Kidney glomerular epithelial cell (primary cell): Measurements from ENCODE around the gene WASF2.

Experiments used
- DNase-seq: peaks from one replicate; lab custom pipeline; 2025; lab: John Stamatoyannopoulos, UW

WASF2 gene

DNA sequence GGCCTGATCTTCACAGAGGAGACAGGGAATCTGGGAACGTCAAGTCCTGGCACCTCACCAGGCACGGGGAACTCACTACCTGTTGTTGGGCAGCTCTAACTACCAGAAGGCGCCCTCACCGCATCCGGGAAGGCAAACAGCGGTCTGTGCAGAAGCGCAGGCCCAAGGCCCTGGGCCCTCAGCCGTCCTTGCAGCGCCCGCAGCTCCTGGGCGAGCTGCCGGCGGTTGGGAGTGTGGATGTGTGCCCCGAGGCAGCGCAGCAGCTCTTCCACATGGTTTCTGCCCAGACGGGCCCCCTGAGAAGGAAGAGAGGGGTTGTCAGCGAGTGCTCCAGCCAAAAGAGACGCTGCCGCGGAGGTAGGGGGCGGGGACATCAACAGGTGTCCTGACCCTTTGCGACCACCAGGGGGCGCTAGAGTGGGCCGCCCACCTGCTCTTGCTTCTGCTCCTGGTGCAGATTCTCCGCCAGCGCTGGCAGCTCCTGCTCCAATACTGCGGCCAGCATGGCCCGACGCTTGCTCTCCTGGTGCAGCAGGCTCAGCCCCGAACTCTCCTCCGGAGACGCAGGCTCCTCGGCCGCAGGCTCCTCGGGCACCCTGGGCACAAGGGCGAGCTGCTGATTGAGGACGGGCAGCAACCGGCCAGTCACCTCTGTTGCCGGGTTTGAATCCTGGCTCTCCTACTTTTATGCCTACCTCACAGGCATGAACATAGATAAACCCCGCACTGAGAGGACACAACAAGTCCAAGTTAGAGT is 132.5 kb downstream of the WASF2 start:
- peak; percentile 36 for DNase-seq

DNA sequence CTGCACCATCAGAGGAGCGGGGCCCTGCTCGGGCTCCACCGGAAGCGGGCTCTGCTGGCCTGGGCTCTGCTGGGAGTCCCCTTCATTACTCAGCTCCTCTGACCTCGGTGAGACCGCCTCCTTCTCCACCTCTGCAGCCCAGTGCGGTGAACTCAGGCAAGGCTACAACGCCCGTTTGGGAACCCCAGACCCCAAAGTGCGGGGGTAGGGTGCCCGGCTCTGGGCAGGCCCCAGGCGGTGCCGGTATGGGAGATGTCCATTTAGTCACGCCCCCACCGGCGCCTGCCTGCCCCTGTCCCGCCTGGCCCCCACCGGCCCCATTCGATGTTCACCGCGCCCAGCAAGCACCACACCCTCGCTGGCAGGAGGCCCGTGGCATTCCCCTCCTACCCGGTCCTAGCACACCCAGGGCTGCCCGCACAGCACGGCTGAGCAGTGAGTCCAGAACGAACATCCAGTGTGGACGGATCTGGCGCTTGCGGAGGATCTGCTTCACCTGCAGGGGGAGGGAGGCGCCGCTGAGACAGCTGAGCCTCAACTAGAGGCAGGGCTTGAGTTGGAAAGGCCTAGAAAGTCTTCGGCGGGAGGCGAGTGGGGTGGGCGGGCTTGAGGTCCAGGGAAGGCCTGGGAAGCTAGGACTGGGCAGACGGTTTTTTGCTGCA is 133.2 kb downstream of the WASF2 start:
- no peak for DNase-seq

DNA sequence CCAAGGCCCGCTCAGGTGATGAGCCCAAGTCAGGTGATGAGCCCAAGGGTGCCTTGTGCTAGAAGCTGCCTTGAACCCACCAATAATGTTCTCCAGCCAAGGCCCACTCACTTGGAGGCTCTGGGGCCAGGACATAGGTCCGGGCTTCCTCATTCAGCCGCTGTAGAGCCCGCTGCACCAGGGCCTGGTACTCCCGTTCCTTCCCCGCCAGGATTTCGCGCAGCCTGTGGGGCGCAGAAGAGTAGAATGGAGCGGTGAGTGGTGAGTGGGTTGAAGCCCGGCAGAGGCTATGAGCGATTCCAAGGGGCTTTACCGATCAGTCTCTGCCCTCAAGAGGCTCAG is 133.7 kb downstream of the WASF2 start:
- DNase-seq: no peak

DNA sequence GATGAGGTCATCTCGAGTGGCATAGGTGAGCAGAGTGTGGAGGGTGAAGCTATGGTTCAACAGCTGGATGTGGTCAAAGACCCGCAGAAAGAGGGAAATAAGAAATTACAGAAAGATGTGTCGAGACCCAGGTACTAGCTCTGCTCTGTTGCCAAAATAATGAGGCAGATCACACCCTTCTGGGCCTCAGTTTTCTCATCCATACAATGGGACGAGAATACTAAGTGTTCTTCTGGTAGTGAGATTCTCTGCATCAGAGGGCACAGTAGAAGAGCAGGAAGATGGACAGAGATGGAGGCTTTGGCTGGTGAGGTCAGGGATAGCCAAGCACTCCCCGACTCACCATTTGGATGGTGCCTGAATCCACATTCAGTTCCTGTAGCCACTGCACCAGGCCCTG is 134.3 kb downstream of the WASF2 start:
- no peak for DNase-seq
